ENCODE measurements around the gene SETBP1.
A peak's percentile ranks its signal among the peaks of the same experiment; 100 is the strongest.

The SETBP1 gene

DNA sequence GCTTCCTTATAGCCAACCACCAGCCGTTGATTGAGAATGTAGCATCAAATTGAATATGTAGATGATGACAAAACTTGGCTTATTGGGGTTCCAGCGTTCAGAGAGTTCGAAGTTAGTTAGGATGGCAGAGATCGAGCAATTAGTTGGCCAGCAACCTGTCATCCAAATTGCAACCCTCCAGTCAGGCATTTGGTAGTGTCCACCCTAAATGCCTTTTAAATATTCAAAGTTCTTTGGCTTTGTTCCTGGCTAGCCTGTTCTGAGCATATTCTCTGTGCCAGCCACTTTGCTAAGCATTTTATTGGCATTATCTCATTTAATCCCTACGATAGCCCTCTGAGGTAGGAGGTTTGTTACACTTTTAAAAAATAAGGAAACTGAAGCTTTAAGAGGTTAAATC is 342.8 kb downstream of the SETBP1 start:
- no peak for DNase-seq (ENCODE audit: low read depth, low spot score)

DNA sequence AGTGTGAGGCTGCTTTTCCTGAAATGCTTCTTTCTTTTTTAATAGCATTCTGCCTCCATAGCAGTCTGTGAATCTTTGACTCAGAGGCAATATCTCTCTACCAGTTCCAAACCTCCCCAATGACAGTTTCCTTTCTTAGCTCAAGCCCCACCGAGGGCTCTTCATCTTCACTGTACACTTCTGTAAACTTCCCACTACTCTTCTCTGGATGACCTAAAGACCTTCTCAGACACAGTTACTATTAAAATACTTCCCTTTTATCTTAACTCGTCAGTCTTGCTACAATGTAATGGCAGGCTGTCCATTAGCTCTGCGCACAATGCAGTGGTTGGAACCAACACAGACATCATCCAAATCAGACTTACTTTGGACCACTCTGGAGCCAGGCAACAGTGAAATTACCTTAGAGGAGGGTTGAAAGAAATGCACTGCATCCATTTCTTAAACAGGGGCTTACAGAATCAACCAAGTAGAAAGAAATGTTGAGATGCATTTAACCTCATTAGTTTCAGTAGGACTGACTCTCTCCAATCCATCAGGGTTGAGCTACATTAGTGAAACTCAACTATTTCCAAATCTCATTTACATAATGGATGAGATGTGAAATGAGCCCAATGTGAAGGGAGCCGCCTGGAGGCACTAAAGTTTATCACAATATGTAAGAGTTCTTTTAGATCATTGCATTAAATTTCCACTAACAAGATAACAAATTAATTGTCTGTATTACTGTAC is 343.8 kb downstream of the SETBP1 start:
- no peak for DNase-seq (ENCODE audit: low read depth, low spot score)

DNA sequence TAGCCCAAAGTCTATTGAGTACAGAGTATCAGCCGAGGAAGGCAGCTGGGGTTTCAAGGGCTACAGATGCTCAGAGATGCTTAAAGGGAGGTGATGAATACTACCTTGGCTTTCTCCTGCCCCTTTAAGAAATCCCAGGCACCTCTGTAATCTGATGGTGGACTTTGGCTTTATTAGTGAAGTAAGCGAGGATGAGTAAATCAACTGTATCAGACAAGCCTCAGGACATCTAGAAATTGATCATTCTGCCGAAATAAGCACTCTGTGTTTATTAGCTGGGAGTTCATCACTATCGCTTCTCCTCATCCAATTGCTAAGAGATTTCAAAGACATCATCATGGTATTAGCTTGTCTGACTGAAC is 344.4 kb downstream of the SETBP1 start:
- no peak for DNase-seq (ENCODE audit: low read depth, low spot score)

DNA sequence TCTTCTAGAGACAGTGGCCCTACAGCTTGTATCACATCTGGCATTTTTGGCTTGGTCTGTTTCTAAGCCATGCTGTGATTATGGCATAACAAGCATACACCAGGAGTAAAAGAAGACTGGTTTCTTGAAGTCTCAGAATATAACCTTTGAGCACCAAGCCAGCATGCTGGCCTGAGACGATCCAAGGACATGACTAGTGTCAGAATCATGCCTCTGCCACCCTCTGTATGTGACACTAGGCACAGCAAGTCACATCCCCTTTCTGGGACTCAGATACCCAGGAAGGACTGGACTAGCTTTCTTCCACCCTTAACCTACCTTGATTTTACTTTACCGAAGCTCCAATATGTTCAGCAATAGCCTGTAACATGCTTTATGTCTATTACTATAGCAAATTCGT is 345.5 kb downstream of the SETBP1 start:
- no peak for DNase-seq (ENCODE audit: low read depth, low spot score)

DNA sequence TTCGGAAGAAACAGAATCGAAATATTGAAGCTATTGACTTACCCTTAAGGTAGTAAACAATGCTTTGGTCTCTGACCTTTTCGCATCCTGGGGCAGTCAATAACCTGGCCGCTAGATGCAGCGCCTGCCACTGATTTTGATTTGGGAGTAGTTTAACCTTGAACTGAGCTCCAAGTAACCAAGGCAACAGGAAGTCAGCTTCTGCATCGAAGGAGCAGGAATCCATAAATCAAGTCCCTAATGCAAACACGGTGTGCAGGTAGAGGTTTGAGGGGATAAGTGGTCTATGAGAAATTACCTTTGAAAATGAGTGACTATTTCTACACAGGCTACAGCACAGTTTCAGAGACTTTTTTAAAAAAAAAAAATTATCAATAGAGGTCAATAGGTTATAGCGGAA is 353.5 kb downstream of the SETBP1 start:
- no peak for DNase-seq (ENCODE audit: low read depth, low spot score)

DNA sequence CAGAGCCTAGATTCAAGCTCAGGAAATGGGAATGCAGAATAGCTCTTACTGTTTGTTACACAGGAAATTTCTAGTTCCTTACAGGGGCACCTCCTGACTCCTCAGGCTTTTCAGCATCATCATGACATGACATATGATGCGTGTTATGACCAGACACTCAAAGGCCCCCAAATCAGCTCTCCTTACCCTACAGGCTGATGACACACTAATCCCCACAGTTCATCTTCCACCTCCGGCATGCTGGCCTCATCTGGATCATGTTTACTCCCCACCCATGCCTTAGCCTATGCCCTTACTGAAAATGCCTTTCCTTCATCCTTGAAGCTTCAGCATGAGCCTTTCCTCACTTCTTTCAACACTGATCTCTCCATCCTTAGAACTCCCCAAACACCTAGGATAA is 356.9 kb downstream of the SETBP1 start:
- no peak for DNase-seq (ENCODE audit: low read depth, low spot score)

DNA sequence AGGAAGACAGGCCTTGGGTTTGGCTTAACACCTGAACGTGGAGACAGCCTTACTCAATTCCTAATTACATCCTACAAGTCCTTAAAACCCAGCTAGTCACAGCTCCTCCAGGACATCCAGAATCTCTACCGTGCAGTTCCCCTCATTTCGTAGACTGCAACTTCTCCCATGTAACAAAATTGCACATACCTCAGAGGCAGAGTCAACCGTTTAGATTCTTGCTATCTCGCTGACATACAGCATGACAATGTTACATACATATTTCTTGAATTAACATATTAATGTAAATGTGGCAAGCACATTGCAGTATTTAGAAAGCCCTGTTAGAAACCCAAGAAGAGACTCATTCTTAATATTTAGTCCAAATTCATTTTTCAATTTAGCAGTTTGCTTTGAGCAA is 358.7 kb downstream of the SETBP1 start:
- no peak for DNase-seq (ENCODE audit: low read depth, low spot score)

DNA sequence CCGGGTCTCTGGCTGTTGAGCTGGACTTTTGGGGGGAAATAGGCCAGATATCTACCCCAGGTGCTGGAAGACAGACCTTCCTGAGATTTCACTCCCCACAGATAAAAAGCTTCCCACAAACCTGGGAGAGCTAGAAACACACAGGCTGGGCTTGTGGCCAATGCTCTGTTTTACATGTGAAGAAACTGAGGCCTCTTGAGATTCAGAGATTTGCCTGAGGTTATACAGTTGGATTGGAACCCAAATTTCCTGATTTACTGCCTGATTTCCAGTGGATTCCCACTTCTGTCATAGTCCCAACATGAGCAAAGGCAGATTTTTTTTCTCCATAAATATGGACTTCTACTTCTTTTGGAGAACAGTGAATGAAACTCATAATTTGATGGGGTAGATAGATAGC is 360.2 kb downstream of the SETBP1 start:
- DNase-seq (ENCODE audit: low read depth, low spot score) = no peak

DNA sequence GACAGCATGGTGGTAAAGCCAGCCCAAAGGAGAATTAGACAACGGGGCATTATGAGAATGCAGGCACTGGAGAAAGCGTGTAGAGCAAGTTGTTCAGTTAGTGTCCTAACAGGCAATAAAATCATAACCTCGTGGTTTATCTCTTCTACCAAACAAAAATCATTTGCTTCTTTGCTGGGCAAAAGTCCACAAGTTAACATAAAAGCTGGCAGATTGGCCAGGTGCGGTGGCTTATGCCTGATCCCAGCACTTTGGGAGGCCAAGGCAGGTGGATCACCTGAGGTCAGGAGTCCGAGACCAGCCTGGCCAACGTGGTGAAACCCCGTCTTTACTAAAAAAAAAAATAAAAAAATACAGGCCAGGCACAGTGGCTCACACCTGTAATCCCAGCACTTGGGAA is 364.1 kb downstream of the SETBP1 start:
- no peak for DNase-seq (ENCODE audit: low read depth, low spot score)

DNA sequence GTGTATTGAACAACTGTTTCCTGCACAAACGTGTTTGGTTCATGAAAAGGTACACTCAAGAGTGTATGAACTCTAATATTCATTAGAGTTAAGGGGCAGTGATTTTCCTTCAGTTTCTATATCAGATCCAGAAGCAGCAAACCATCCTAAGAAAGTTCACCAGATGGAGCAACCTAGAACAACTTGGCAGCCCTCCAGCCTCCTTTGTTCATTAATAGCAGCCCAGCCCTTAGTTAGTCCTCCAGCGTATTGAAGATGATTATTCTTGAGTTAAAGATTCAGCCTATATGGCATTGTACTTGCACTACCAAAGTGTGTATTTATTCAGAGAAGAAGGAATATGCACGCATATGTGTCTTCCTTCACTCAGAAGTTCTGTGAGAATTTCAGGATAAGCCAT is 365.5 kb downstream of the SETBP1 start:
- no peak for DNase-seq (ENCODE audit: low read depth, low spot score)

DNA sequence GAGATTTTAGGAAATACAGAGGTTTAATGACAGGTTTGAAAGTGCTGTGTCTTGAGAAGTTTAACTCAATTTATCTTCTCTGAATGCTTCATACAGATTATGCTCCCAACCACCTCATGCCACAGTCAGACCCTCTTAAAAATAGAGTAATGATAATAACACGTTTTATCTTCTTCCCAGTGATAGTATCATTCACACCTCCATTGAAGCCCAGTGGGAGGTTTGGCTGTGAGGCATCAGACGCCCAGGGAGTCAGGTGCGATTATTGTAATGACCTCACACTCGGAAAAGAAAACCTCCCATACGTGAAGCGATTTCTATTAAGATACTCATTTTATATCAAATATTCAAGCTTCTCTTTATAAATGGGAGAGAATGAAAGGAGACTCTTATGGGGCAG is 366.3 kb downstream of the SETBP1 start:
- DNase-seq (ENCODE audit: low read depth, low spot score) = no peak

DNA sequence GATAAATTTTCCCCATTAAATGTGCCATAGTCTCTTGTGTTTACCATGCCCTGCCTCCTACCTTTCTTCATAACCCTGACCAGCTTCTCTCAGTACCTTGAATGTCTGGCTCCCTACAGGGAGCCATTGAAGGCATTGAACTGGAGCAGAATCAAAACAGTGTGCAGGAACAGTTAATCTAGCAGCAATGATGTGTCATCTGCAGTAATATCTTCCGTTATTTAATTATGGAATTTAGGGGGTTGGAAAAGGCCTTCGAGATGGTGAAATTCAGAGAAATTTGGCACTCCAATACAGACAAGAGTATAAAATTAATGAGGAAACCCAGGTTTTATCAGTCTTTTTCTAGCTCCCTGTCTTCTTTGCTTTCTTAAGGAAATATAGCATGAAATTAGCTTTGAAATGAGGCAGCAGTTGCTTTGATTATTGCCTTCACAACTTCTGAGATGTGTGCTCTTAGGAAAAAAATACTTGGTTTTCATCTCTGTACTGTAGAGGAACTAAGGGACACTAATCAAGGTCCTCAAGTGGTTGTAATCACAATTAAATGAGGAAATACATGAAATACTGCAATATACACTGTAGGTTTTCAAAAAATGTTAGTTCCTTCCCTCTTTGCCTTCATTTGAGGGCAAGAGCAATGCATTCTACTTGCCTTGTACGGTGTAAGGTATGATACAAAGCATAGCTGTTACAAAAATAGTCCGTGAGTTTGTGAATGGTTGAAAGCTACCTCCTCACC is 369.1 kb downstream of the SETBP1 start:
- DNase-seq (ENCODE audit: low read depth, low spot score) = no peak

DNA sequence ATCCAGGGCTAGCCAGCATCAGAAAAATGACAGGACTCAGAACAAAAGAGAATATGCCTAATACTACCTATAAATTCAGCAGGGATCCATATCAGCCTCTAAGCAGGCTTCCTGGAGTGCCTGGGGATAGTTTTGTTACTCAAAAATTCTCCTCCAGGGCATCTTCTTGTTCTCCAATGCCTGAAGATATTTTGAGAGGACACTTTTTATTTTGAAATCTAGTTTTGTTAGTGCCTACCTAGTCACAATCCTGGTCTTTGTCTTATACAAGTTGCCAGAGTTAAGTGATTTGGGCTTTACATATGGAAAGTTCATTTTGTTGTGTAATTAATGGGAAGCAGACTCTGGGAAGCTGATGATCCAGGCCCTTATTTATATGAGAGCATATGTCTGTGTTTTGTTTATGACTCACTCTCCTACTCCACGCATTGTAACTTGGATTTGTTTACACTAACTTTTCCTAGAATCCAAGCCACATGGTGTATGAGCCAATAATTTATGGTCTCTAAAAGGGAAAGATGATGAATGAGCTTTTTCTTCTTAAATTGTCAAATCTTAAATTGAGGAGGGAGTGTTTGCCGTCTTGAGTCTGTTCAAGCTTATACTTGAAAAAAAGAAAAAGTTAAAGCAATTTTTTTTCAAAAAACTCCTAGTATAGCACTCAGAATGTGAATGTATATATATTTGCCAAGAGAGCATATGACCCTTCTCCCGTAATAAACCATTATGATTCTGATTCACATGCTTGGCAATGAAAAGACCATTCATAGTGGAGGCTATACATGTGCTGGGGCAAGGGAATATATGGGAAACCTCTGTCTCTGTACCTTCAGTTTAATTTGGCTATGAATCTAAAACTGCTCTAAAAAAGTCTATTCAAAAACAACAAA is 370.3 kb downstream of the SETBP1 start:
- DNase-seq (ENCODE audit: low read depth, low spot score) = no peak

DNA sequence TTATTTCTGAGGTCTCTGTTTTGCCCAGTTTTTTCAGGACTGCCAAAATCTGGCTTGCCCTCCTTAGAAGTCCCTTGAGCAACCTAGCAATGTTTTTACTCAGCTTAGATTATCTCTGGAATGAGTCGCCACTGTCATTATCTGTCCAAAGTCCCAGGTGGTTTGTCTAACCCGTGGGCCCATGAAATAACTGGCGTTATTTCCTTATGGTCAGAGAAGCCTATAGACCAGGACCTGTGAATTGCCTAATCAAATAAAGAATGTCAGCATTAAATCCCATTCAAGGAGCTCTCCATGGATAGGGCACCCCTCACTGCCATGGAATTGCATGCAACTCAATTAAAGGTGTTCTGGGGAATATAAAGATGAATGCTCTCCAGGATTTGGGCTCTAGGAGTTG is 373.9 kb downstream of the SETBP1 start:
- no peak for DNase-seq (ENCODE audit: low read depth, low spot score)

DNA sequence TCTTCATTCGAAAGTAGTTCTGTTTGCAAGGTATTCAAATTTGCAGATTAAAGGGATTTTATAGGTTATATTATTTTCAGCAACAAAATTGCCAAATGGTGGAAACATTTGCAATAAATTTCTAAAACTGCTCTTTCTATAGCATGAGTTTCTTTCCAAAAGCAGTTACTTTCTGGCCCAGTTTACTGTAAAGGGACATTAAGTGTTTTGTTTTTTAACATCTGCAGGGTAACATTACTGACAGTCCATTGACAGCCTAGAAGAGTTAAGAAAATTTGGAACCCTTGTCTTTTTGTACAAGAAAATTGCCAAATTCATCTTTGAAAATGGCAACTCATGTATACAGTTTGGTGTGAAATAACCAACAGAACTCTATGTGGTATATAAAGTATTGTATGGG is 375.1 kb downstream of the SETBP1 start:
- DNase-seq (ENCODE audit: low read depth, low spot score) = no peak

DNA sequence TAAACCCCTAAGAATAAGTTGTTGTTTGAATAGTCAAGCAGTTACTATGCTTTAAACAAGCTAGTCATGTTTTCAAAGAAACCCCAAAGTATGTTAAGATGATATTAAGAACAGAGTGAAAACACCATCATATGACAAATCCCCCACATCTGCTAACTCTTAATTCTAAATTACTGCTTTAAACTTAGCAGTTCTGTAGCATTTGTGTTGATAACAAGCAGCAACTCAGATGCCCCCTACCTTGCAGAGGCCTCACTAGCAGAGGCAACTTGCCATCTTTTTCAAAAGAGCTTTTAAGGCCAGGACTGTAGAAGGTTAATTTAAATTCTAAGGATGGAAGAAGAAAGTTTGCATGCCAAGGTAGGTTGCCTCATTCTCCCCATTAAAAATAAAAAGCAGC is 376.2 kb downstream of the SETBP1 start:
- no peak for DNase-seq (ENCODE audit: low read depth, low spot score)

DNA sequence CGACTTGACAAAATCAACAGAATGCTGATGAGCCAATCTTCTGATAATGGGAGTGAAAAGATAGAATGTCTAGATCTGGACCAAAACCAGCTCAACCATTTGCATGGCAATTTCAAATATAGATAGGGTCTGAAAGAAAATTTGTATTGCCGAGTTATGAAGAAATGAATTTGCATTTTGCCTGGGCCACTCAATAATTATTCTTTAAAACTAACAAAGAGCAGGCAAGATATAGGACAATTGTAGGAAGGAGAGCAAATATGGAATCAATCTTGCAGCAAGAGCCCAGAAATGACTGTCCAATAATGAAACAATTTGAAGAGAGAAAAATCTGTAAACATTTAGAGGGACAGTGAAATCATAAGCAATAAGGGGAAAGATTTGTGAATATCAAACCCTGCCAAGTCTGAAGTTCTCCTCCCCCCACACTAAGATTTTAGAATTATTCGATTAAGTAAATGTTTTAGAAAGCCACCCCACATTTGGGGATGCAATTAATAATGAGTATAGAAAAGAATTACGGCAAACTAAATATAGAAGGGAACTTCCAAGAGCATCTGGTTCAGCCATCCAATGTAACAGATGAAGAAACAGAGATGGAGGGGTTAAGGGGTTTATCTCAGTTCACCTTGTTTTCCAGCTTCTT is 377.4 kb downstream of the SETBP1 start:
- DNase-seq (ENCODE audit: low read depth, low spot score) = no peak

DNA sequence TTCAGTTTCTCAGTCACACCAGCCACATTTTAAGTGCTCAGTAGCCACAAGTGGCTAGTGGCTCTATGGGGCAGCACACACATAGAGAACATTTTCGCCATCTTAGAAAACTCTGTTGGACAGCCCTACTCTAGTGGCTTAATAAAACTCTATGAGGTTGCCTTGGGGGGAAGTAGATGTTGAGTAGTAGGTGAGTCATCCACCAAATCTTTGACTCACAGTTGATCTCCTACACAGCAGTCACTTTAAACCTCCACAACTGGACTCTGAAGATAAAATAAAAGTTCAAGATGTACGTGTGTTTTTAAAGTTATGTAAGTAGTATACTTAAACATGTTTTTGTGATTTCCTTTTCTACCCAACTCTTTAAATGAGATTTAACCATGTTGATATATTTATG is 379.0 kb downstream of the SETBP1 start:
- DNase-seq (ENCODE audit: low read depth, low spot score) = no peak

DNA sequence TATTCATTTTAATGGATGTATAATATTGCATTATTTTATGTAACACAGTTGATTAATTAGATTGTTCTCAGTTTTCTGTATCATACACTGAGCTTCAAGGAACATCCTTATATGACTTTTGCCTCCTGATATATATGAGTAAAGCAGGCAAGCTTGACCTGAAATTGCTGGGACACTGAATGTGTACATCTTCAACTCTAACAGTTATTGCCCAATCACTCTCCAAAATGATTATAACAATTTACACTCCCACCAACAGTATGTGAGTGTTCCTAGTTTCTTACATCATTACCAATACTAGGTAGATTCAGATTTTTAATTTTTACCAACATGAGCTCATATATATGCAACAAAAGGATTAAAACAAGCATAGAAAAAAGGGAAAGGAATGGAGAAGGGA is 379.4 kb downstream of the SETBP1 start:
- no peak for DNase-seq (ENCODE audit: low read depth, low spot score)

DNA sequence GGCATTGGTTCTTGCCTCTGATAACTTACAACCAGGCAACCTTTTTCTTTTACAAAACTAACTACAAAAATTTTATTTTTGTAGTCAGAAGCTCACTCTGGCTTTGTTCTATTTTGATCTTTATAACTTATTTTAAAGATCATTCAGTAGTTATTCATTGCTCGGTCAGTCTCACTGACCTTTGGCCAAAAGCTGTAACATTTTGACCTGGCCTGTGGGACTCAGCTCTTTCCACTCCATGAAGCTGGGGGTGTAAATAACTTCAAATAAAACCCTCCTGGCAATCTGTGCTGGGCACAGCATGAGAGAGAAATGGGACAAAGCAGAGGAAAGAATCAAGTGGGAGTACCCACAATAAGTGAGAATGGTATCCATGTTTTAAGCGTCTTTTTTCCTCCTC is 380.7 kb downstream of the SETBP1 start:
- no peak for DNase-seq (ENCODE audit: low read depth, low spot score)

DNA sequence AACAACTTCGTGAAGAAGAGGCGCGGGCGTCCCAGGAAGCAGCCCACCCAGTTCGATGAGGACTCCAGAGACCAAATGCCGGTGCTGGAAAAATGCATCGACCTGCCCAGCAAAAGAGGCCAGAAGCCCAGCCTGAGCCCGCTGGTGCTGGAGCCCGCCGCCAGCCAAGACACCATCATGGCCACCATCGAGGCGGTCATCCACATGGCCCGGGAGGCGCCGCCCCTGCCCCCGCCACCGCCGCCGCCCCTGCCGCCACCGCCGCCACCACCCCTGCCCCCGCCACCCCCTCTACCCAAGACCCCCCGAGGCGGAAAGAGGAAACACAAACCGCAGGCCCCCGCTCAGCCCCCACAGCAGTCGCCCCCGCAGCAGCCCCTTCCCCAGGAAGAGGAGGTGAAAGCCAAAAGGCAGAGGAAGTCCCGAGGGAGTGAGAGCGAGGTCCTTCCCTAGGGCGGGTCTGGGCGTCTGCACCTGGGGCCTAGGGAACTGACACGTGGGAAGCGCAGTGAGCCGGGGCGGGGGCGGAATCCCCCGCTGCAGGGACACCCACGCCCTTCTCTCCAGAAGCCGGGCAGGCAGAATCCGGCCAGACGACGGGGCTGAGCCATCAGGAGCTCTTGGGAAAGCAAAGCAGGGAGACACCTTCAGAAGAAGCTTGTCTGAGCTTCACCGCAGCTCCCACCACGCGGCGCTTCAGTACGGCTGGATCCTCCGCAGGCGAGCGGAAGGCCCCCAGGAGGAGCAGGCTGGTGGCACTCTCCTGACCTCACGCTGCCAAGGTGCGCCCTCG is 382.8 kb downstream of the SETBP1 start:
- DNase-seq (ENCODE audit: low read depth, low spot score) = peak; percentile 47

Data from ELF-1 (cell line).